H1 (cell line): ENCODE measurements around the gene MAFF. TPM values are rescaled to one million over a fixed set of nuclear protein-coding genes. Genes with fewer than 3 reads are reported as not detected.

Experiments used
- CBX8 ChIP-seq: fragments of 300-800, 300-1000 bp; sonication (generic); IDR thresholded peaks from 2 replicates; pipeline ENCODE4 v1.7.1; 2016; ENCODE audit warnings: low read depth, low read length, borderline replicate concordance
- CHD1 ChIP-seq: IDR thresholded peaks from 2 replicates; pipeline ENCODE4 v1.6.1; 2012; ENCODE audit warnings: low read depth, low read length, improper control_type of control experiment
- CHD7 ChIP-seq: fragments of 300-600 bp; sonication (generic); IDR thresholded peaks from 2 replicates; pipeline ENCODE4 v1.7.1; 2012; ENCODE audit warnings: low read length, moderate library complexity, mild to moderate bottlenecking, inconsistent platforms; ENCODE audit not compliant: insufficient replicate concordance
- CTCF ChIP-seq, 3 experiments: IDR thresholded peaks; 1 replicate in 2 of 3; 2 replicates in 1 of 3; pipeline versions ENCODE4 v1.5.1 to v1.6.1; 2011; ENCODE audit warnings: low read length in 3 of 3, mild to moderate bottlenecking in 3 of 3, inconsistent platforms in 2 of 3, low read depth in 1 of 3, moderate library complexity in 1 of 3; ENCODE audit not compliant: insufficient read depth in 1 of 3; ENCODE audit errors: control extremely low read depth in 1 of 3
- SAP30 ChIP-seq: fragments of 300-600 bp; sonication (generic); IDR thresholded peaks from 2 replicates; pipeline ENCODE4 v1.7.1; 2012; ENCODE audit warnings: low read length, moderate library complexity, mild to moderate bottlenecking, inconsistent platforms; ENCODE audit not compliant: insufficient read depth, insufficient replicate concordance
- polyA plus RNA-seq, 7 experiments: library from polyadenylated mRNA; depleted of rRNA in 3 of 7; stranded (reverse) in 5 of 7; unstranded in 2 of 7; fragments of >200 nt in 5 of 7; fragments of 200-250 nt in 2 of 7; gene quantifications; 1 replicate in 5 of 7; 2 replicates in 1 of 7; 4 replicates in 1 of 7; pipeline versions ENCODE4 v1.2.1 to v1.2.3, GENCODE V29; 2011 to 2013; ENCODE audit warnings: missing spikeins in 2 of 7, mixed read lengths in 2 of 7
- total RNA-seq: library from RNA; stranded (reverse); fragmentation: NEBNext Ultra II Directional; extraction: Animal tissue kit (Norgen Biotek cat#: 25700); gene quantifications from 2 replicates; pipeline ENCODE4 v1.2.1, GENCODE V29; 2021

The MAFF gene
- total and polyA plus RNA-seq, 2 of the 8 experiments (the other 6 are each of a cell fraction or from before 2014, with no cell fraction given), result 1.5 to 6.3 TPM

GRCh38 chr22:38220653-38221386 is 19.0 kb downstream of the MAFF start (continued):
- TF ChIP-seq CTCF (IDR thresholded peaks at IDR 0.05; ENCODE audit: control extremely low read depth in 1 of 3, insufficient read depth in 1 of 3, low read depth in 1 of 3, low read length in 3 of 3) (no peak), CHD7 (no peak), SAP30 (no peak), CHD1 (no peak), CBX8 (no peak)
